Fibroblast of pulmonary artery (primary cell): ENCODE data around the gene SATB2.

ENCODE experiments used
- DNase-seq: peaks from one replicate; pipeline ENCODE4 v3.0.0-alpha.2; 2010; ENCODE audit warnings: low read depth
- H3K4me3 ChIP-seq: replicated peaks from 2 replicates; pipeline ENCODE4 v1.5.1; 2011; ENCODE audit warnings: low read depth, mild to moderate bottlenecking, control low read depth, low read length, moderate library complexity
- CTCF ChIP-seq: IDR thresholded peaks from 2 replicates; pipeline ENCODE4 v1.5.1; 2011; ENCODE audit warnings: mild to moderate bottlenecking, control low read depth, low read length, inconsistent platforms; ENCODE audit errors: missing control alignments

SATB2 gene

DNA sequence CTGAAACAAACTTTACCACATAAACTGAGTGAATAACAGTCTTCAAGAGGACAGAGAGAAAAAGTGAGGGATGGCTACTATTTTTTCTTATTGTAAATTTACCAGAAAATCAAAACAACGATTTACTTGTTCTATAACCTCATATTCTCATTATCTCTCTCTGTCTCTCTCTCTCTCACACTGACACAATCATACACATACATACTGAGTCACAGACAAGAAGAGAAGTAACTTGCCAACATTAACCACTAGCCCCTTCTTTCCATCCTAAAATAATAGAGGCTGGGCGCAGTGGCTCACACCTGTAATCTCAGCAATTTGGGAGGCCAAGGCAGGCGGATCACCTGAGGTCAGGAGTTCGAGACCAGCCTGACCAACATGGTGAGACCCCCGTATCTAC lies 18.2 kb downstream of the SATB2 start:
- DNase-seq, result no peak
- no peak for TF ChIP-seq CTCF
- H3K4me3 ChIP-seq, result no peak overlapping the region

GRCh38 chr2:199439066-199439465 lies 18.7 kb downstream of the SATB2 start:
- no peak for TF ChIP-seq CTCF
- H3K4me3 ChIP-seq, result no peak overlapping the region
- DNase-seq, result no peak

DNA sequence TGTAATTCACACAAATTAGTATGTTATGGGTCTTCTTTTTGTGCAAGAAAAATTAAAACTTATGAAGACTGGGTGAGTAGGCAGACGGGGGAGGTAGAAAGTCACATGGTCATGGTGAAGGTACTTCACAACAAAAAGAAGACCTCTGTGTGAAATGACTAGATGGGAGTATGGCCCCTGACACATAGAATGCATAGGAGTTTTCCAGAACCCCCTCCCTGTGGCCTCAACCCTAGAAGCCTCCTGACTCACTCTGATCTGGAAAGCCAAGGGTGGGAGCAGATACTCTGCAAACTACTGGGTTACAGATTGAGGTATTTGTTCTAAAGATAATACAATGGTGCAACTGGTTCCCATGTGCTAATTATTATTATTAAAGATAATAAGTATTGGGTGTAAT lies 23.2 kb downstream of the SATB2 start:
- H3K4me3 ChIP-seq, result no peak overlapping the region
- TF ChIP-seq CTCF, result no peak
- DNase-seq, result no peak

DNA sequence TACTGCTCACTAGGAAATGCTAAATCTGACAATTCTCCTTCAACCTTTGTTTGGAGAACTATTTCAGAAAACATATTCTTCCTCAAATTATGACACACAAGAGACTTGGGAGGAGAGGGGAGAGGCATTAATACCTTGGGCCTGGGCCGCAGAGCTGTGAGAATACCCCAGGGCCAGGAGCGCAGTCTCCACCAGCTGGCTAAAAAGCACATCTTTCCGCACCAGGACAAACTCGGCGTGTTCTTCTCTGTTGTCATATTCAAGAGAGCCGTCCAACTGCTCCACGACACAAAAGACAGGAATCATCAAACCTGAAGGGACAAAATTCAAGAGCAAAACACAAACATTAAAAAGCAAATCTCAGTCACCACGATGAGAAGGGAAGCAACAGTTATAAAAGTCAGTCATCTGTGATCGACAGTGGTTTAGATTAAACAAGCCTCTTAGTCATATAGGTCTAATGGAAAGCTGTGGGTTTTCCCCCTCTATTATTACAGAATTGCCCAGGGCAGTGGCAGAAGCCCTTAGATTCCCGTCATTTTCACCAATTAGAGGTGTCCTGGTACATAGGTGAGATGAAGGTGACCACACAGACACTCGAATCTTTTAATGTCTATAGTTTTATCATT lies 24.4 kb downstream of the SATB2 start:
- H3K4me3 ChIP-seq, result no peak overlapping the region
- no peak for TF ChIP-seq CTCF
- no peak for DNase-seq

DNA sequence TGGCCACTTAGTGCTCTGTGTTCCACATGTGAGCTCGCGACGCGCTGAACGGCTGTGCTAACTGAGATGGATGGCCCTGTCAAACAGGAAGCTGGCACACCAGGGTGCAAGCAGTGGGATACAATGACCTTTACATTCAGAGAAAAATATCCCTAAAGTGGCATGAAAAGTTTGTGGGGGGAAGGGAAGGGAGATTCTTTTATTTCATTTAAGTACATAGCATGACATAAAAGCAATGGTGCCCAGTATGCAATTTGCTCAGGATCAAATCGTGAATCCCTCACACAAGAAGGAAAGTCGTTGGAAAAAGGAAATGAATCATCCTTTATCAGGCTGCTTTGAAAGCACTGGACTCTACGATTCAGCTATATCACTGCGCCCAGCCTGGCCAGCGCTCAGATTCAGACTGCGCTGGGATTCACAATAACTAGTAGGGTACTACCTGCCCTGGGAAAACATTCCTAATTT lies 26.0 kb downstream of the SATB2 start:
- H3K4me3 ChIP-seq, result no peak overlapping the region
- peak; percentile 67 for DNase-seq
- no peak for TF ChIP-seq CTCF

DNA sequence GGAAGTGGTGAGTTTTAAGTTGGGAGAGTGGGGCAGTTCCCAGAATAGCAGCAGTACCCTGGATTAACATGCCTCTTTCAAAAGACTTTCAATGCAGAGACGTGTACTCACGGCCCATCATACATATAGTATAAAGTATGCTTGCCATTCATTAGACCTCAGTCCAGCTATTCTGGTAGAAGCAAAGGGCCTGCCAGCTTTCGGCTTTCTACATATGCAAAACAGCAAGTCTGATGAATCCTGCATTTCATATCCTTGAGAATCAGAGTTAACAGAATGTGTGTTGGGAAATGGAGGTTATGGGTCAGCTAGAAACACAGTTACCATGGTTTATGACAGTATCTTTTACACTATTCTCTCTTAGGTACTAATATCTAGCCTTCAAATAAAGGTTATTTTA lies 27.5 kb downstream of the SATB2 start:
- no peak overlapping the region for H3K4me3 ChIP-seq
- TF ChIP-seq CTCF, result no peak
- no peak for DNase-seq

DNA sequence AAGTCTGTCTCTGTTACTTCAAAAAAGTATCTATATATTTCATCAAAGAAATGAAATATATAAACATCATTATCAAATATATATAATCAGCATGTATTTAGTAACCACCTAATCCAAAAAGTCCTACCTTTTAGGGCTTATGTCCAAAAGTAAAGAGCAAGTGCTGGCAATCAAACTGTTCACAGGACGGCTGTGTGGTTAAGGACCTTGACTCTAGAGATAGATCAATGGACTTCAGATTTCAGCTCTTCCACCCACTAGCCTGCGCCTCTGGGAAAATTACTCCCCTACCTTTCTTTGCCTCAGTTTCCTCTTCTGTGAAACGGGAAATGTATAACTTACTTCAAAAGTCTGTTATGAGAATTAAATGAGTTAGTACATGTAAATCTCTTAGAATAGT lies 29.4 kb downstream of the SATB2 start:
- TF ChIP-seq CTCF, result no peak
- DNase-seq, result no peak
- no peak overlapping the region for H3K4me3 ChIP-seq
